ENCODE results near the gene FANCD2OS. TPM values are rescaled to one million over a fixed set of nuclear protein-coding genes. Genes with fewer than 3 reads are reported as not detected.
"Not testable (repeated sequence)": the region's sequence is repeated elsewhere in the genome, so short reads cannot be mapped to it uniquely, and the experiment has no call there.

Gene FANCD2OS
- polyA plus RNA-seq, 1 donor = 0.30 TPM

GRCh38 chr3:10093678-10094077, 14.4 kb downstream of the FANCD2OS start:
- DNase-seq (ENCODE audit: low read depth) = no peak

DNA sequence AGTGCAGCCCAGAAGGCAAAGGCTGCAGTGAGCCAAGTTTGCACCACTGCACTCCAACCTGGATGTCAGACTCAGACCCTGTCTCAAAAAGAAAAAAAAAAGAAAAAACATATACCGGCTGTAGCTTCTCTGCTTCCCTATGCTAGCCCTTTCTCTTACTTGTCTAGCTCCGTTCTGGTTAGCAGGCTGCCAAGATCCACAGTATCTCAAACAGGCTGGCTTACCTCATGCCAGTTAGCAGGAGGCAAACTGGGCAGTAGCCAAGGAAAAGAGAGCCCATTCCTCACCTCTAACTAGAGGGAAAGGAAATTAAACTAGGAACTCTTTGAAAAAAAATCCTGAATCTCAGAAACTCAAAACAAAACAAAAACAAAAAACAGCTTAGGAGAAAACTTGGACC, 16.7 kb downstream of the FANCD2OS start:
- DNase-seq (ENCODE audit: low read depth) = not testable (repeated sequence)

DNA sequence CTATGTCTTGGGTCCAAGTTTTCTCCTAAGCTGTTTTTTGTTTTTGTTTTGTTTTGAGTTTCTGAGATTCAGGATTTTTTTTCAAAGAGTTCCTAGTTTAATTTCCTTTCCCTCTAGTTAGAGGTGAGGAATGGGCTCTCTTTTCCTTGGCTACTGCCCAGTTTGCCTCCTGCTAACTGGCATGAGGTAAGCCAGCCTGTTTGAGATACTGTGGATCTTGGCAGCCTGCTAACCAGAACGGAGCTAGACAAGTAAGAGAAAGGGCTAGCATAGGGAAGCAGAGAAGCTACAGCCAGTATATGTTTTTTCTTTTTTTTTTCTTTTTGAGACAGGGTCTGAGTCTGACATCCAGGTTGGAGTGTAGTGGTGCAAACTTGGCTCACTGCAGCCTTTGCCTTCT, 17.3 kb downstream of the FANCD2OS start:
- DNase-seq (ENCODE audit: low read depth) = not testable (repeated sequence)

DNA sequence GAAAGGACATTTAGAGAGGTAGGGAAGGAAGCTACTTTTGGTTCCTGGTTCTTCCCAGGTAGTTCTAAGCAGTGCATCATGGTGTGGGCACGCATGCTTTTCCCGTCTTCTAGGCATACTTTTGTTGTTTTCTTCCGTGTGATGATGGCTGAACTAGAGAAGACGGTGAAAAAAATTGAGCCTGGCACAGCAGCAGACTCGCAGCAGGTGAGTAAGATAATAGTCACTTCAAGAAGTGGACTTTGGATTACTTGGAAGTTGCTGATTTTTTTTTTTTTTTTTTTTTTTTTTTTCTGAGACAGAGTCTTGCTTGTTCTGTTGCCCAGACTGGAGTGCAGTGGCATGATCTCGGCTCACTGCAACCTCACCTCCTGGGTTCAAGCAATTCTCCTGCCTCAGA, 17.9 kb downstream of the FANCD2OS start:
- no peak for DNase-seq (ENCODE audit: low read depth)

GRCh38 chr3:10088256-10088655, 19.8 kb downstream of the FANCD2OS start:
- DNase-seq (ENCODE audit: low read depth) = no peak

DNA sequence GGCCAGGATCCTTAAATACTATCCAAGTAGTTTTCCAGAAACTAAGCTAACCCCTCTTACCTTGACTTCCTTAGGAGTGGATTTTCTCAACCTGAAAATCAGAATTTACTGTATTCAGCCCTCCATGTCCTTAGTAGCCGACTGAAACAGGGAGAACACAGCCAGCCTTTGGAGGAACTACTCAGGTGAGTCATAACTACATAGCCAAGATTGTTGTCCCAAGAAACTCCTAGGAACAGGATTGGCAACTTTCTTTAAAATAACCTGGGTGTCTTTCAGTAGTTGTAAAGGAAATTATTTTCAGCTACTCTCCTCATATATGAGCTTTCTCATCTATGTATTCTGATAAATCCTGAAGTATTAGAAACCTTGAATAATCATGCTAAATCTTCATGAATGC, 22.3 kb downstream of the FANCD2OS start:
- DNase-seq (ENCODE audit: low read depth) = no peak

DNA sequence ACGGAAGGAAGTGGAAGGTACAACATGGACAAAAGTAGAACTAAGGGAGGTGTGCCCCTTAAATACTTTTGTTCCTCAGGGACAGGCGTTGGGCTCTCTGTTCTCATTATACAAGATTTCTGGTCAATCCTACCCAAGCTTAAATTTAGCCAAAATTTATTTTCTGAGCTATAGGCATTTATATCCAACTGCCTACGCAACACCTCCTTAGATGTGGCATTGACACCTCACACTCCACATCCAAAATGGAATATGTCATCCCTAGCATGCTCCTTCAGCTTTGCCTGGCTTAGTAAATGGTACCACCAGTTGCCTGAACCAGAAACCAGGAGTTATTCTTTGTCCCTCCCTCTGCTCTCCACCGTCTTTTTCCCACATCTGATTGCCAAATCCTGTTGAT, 26.2 kb downstream of the FANCD2OS start:
- DNase-seq (ENCODE audit: low read depth) = no peak

DNA sequence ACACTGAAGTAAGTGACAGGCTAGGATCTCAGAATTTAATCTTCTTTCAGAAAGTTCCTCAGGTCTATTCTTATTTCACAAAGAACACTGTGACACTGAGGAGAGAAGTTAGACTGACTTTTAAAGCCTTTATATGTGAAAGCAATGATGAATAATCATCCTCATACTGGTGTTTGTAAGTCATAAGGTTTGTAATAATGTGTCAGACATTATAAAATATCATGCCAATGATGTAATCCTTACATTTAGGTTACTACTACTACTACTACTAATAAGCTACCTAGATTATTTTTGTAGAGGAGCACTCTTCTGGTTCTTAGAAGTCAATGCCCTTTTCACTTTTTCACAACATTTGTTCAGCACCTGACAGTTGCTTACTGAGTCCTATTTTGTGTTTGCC, 33.4 kb downstream of the FANCD2OS start:
- no peak for DNase-seq (ENCODE audit: low read depth)

- not testable (repeated sequence) for DNase-seq (ENCODE audit: low read depth)
Observed at GRCh38 chr3:10070077-10070476, 38.0 kb downstream of the FANCD2OS start.

- DNase-seq (ENCODE audit: low read depth) = no peak
Observed at GRCh38 chr3:10055097-10055496, 53.0 kb downstream of the FANCD2OS start.

Other genes with a start within 250 kb of the FANCD2OS start
- 0.22 TPM for gene CIDEC, start 228.0 kb downstream of the FANCD2OS start, polyA plus RNA-seq (ENCODE audit: insufficient read length)
- gene JAGN1, start 217.6 kb downstream of the FANCD2OS start, polyA plus RNA-seq (ENCODE audit: insufficient read length) = 31.7 TPM
- gene IL17RE, start 205.4 kb downstream of the FANCD2OS start, polyA plus RNA-seq (ENCODE audit: insufficient read length) = 1.8 TPM
- gene IL17RC, start 191.2 kb downstream of the FANCD2OS start, polyA plus RNA-seq (ENCODE audit: insufficient read length) = 28.4 TPM
- gene CRELD1, start 174.4 kb downstream of the FANCD2OS start, polyA plus RNA-seq (ENCODE audit: insufficient read length) = 36.7 TPM
- gene PRRT3, start 155.8 kb downstream of the FANCD2OS start, polyA plus RNA-seq (ENCODE audit: insufficient read length) = 2.3 TPM
- 37.4 TPM for gene EMC3, start 121.4 kb downstream of the FANCD2OS start, polyA plus RNA-seq (ENCODE audit: insufficient read length)
- gene FANCD2, start 81.8 kb downstream of the FANCD2OS start, polyA plus RNA-seq (ENCODE audit: insufficient read length) = 6.9 TPM
- 127 TPM for gene BRK1, start 7.4 kb upstream of the FANCD2OS start, polyA plus RNA-seq (ENCODE audit: insufficient read length)
- gene VHL, start 33.5 kb upstream of the FANCD2OS start, polyA plus RNA-seq (ENCODE audit: insufficient read length) = 43.8 TPM
- gene IRAK2, start 56.7 kb upstream of the FANCD2OS start, polyA plus RNA-seq (ENCODE audit: insufficient read length) = 0.94 TPM
- 15.6 TPM for gene TATDN2, start 140.2 kb upstream of the FANCD2OS start, polyA plus RNA-seq (ENCODE audit: insufficient read length)
- 0.89 TPM for gene GHRL, start 184.7 kb upstream of the FANCD2OS start, polyA plus RNA-seq (ENCODE audit: insufficient read length)
- gene SEC13, start 212.9 kb upstream of the FANCD2OS start, polyA plus RNA-seq (ENCODE audit: insufficient read length) = 99.7 TPM